Coronary artery (tissue), 2 donors: ENCODE results near the gene IL37.

ENCODE experiments used
- DNase-seq: peaks from one replicate; pipeline ENCODE4 v3.0.0-alpha.2; 2017; ENCODE audit warnings: low spot score
- H3K27ac ChIP-seq, 2 donors: fragments of 200-600 bp; sonication (generic); one replicate each; pipeline ENCODE4 v1.5.1; 2016 to 2019
- H3K4me3 ChIP-seq: fragments of 200-600 bp; sonication (generic); 2 replicates; pipeline ENCODE4 v1.5.1; 2016; ENCODE audit warnings: mild to moderate bottlenecking, moderate library complexity
- CTCF ChIP-seq: fragments of 200-600 bp; sonication (generic); IDR thresholded peaks from one replicate; pipeline ENCODE4 v1.5.1; 2019; ENCODE audit warnings: antibody characterized with exemption

IL37 gene

GRCh38 chr2:112876257-112876970 is 34.6 kb upstream of the IL37 start:
- no peak for TF ChIP-seq CTCF
- H3K4me3 ChIP-seq: no peak overlapping the region
- DNase-seq: no peak
- no peak overlapping the region for H3K27ac ChIP-seq

- H3K4me3 ChIP-seq: no peak overlapping the region
- H3K27ac ChIP-seq: no peak overlapping the region
- no peak for TF ChIP-seq CTCF
- no peak for DNase-seq
Measured at GRCh38 chr2:112876971-112877361, 34.0 kb upstream of the IL37 start.

GRCh38 chr2:112877423-112877822 is 33.5 kb upstream of the IL37 start:
- no peak for DNase-seq
- no peak overlapping the region for H3K27ac ChIP-seq
- no peak for TF ChIP-seq CTCF
- no peak overlapping the region for H3K4me3 ChIP-seq

- DNase-seq: no peak
- no peak for TF ChIP-seq CTCF
- no peak overlapping the region for H3K4me3 ChIP-seq
- H3K27ac ChIP-seq: no peak overlapping the region
Measured at GRCh38 chr2:112879491-112880041, 31.4 kb upstream of the IL37 start.

GRCh38 chr2:112880091-112880531 is 30.9 kb upstream of the IL37 start:
- TF ChIP-seq CTCF: no peak
- DNase-seq: no peak
- Histone ChIP-seq H3K4me3 (no peak overlapping the region), H3K27ac (no peak overlapping the region)

- H3K27ac ChIP-seq: no peak overlapping the region
- no peak for TF ChIP-seq CTCF
- DNase-seq: no peak
- H3K4me3 ChIP-seq: no peak overlapping the region
Measured at GRCh38 chr2:112880696-112881095, 30.3 kb upstream of the IL37 start.
